HG03280 (cell line): Measurements from ENCODE around the gene NDUFB4.
"Not testable (repeated sequence)": the region's sequence is repeated elsewhere in the genome, so short reads cannot be mapped to it uniquely, and the experiment has no call there.

Experiments
- ATAC-seq: cut with Tn5 transposase; IDR thresholded peaks from one replicate; pipeline ENCODE4 v1.9.1; 2021; ENCODE audit warnings: mild to moderate bottlenecking, moderate library complexity; ENCODE audit not compliant: unreplicated experiment

NDUFB4 gene

DNA sequence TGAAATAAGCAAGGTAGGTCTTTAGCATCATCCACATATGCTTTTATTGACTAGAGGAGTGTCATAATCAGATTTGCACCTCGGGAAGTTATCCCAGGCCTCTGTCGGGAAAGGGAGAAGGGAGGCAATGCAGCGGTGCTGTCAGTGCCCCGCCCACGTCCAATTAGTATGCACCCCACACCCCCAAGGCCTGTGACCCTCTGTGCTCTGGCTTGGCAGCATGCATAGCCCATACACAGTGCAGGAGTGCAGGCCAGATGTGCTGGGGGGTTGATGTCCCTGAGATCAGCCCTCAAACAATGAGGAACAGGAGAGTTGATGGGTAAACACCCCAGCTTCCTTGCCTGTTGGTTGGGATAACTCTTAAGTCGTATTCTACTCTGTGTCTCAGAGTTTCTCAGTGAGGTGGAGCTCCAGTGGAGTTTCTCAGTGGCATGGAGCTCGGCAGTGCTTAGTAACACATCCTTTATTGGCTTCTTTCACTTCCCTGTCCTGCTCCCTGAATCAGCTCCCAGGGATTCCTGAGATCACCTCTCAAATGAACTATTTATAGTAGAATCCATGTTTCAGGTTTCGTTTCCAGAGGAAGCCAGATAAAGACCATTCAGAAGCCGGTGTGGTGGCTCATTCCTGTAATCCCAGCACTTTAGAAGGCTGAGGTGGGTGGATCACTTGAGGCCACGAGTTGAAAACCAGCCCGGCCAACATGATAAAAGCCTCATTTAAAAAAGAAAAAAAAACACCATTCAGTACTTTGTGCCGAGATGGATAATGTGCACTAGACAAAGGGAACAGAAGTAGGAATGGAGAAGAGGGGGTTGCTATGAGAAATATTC, 26.7 kb upstream of the NDUFB4 start:
- ATAC-seq, result no peak

DNA sequence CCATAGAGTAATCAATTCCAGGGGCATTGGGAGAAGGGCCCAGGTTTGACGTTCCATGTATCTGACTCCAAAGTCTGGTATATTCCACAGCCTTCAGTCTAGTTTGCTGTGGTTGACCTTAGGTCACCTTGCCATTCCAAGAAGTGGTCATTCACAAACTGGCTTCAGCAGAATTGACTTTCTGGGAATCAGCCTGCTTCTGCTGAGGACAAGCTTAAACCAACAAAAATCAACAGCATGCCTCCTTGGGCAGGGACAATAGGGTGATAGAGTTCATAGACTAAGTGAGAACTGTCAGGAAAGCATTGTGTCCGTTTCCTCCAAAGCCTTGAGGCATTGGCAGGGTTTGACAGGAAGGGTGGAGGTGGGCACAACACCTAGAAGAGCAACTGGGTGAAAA, 24.1 kb upstream of the NDUFB4 start:
- no peak for ATAC-seq

DNA sequence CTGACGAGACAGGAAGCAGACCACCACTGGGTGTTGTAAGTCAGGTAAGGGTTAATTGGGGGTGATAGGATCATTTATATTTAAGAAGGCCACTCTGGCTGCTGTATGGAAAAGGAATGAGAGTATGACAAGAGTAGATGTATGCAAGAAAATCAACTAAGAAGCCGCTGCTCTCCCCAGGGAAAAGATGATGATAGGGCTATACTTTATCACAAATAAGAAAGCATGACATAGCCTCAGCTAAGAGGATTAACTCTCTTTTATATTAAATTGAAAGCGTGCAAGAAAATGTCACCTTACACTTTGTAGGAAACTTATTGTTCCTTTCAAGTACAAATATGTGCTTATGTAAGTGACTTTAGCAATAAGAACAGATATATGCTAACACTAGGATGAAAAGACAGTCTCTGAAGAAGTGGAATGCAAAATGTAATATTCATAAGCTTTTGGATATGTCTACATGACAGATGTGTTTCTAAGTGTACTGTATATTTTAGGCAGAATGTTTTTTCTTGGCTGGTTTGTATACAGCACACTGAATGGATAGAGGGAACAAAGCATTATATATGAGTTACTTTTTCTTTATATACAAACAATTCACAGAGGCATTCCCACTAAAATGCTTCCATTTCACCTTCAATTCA, 8.7 kb upstream of the NDUFB4 start:
- no peak for ATAC-seq

DNA sequence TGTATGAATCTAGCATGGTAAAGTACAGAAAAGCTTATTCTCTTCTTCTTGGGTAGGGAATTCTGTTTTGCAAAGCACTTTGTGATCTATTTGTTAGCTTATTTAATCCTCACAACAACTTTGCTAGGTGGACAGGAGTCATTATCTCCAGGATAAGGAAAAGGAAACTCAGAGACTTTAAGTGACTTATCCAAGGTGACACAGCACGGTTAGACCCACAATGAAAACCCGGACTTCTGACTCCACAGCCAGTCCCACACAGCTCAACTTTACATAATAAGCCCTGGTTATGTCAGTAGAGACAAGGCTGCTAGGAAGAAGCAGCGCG, 384 bp upstream of the NDUFB4 start:
- no peak for ATAC-seq

DNA sequence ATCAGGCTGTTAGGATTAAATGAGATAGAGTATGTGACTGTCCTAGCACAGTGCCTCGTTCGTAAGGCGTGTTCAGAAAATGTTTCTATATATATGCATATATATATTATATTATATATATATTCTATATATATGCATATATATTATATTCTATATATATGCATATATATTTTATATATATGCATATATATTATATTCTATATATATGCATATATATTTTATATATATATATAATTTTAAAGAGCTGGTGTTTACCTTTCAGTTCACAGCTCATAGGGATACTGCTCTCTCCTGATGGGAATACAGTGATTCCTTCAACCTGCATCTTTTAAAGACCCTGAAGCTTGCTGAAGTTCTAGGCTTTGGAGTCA, 702 bp downstream of the NDUFB4 start:
- ATAC-seq, result no peak

DNA sequence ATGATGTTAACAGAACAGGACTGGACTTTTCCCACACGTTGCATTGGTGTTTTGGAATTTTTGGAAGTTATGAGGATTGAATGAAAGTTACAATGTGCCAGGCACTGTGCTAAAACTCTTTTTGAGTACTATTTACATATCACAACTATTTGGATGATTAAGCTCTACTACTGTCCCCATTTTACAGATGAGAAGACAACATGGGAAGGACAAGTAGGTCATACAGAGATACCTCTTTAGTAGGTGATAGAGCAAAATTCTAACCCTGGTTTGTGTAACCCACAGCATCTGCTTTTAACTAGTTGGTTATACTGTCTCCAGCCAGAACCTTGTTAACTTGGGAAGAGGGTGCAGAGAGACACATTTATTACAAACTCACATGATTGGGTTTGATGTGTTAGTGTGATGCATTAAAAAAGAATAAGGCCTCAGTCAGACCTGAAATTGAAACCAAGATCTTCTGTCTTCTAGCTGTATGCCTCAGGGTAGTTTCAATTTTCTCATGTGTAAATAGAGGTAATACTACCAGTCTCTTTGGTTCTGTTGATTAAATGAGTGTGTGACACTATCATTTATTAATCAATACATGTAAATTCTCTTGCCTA, 1.4 kb downstream of the NDUFB4 start:
- peak; percentile 46 for ATAC-seq

DNA sequence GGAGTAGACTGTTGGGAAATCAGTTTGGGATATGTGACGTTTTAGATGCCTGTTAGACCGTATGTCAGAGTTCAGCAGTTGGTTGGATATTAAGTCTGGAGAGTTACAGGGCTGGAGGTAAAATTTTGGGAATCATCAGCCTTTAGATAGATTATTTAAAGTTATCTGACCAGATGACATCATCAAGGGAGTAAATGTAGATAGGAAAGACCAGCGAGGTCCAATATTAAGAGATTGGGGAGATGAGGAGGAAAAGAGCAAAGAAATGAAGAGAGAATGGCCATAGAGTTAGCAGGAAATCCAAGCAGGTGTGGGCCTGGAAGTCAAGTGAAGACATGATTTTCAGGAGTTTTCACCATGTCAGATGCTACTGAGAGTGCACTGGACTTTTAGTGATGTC, 3.1 kb downstream of the NDUFB4 start:
- ATAC-seq, result no peak

DNA sequence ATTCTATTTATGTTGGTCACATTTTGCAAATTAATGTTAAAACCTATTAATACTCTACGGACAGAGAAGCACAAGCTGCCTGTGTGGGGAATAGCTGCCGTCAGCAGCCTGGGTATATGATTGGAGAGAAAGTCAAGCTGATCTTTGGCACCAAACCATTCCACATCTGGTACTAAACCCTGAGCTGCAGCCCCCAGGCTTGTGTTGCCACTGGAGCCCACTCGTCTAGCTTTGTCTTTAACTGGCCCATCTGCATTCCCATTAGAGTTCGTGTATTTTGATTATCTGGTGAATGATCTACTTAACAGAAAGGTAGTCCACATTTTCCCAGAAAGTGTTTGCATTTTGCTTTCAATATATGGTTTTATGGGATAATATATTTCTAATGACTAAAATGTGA, 5.4 kb downstream of the NDUFB4 start:
- ATAC-seq, result no peak

DNA sequence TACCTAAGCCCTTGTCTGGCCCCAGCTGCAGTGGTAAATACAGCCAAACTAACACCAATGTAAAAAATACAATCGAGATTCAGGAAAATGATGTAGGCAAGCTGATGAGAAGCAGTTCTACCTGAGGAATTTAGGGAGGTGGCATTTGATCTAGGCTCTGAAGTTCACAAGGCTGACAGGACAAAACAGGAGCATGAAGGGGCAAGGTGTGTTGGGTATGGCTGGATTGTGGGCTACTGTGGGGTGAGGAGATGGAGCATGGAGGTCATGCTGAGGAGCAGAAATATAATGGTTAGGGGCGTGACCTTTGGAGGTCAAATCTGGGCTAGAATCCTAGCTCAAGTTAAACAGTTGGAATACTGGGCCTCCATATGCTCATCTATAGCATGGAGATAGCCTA, 6.5 kb downstream of the NDUFB4 start:
- no peak for ATAC-seq

DNA sequence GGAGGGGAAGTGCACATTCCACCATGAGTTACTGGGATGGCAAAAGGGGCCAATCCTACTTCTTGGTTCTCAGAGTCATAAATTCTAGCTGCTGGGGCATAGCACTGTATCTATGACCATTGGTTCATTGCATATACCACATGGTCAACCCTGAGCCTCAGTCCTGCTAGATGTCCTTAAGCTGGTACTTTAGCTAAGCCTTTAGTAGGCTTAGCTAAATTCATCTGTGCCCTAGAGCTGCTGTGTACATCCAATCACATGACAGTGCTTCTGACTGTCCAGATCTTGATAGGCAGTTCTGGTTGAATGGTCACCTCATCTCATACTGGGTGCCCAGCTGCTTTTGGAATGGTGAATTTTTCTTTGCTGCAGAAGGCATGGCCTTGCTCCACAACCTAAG, 8.2 kb downstream of the NDUFB4 start:
- ATAC-seq, result no peak

DNA sequence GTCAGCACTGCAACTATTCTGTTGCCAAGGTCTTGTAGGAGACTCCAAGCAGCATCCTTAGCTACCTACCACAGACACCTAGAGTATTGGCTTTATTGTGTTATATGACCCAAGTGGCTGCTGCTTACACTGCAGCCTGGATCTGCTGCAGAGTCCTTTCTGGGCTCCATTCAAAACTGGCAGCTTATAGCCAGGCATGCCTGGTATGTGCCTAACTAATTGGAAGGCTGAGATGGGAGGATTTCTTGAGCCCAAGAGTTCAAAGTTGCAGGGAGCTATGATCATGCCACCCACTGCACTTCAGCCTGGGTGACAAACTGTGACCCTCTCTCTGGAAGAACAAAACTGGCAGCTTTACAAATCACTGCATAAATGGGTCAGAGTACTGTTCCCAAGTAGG, 8.6 kb downstream of the NDUFB4 start:
- ATAC-seq, result no peak

DNA sequence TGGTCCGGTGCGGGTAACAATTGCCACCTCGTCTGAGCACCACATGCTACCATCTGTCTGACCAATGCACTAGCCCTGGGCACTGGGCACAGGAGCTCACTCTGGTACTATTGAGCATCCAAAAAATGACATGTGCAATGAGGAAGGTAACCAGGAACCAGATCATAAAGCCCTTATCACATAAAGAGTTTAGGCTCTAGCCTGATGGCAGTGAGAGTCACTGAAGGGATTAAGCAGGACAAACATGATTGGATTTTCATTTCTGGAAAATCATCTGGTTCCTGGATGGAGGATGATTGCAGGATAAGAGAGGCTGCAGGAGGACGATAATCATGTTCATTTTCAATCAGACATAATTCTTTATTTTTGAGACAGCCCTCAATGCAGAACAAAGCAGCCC, 12.4 kb downstream of the NDUFB4 start:
- ATAC-seq, result no peak

DNA sequence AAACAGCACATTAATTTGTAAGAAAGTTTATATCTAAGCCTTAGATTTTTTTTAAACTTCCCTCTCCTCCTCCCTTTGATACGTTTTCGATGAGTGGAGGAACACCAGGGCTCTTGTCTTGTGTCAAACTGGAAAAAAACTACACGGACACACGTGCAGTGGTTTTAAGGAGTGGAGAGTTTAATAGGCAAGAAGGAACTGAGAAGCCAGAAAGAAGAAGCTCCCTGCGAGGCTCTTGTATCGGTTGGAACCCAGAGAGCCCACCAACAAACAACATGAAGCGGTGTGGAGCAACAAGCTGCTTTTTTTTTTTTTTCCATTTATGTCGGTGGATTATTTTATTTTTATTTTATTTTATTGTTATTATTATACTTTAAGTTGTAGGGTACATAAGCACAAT, 18.6 kb downstream of the NDUFB4 start:
- no peak for ATAC-seq

DNA sequence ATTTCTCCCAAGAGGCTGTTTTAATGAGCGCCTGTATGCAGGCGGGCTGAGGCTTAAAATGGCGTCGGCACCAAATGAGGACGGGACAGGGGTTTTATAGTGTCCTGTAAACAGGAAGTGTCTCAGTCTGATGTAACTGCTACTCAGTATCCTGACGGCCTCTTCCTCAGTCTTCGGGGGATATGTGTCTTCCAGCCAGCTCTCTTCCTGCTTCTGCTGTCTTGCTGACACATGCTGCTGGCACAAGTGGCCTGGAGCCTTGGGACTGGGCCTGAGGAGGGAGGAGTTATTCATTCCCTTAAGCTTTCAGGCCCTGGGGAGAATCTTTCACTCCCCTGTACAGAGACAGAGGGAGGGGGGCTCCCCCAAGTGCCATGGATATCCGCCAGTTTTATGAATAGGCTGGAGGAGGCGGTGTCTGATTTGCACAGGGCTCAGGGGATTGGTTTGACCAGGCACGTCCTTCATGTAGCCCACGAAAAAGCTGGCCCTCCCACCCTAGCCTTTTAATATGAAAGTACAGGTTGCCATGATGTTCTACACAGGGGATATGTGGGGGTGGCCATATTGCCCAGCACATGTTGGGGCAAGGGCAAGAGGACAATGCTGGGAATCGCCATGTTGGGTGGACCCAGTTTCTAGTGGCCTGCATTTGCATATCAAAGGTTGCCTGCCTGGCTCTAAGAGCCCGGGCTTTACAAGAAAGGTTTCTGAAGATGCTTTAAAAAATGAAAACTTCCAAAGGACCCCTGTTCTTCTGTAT, 19.9 kb downstream of the NDUFB4 start:
- no peak for ATAC-seq

DNA sequence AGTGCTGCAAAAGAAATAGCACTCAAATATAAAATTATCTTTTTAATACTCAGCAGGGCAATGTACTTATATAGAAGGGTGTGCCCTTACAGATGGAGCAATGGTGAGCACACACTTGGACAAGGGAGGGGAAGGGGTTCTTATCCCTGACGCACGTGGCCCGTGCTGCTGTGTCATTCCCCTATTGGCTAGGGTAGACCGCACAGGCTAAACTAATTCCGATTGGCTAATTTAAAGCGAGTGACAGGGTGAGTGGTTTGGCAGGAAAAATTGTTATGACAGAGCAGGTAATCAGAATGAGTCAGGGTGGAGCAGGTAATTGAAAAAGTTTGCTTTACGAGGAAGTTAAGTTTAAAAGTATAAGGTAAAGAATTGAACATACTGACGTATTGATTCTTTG, 20.6 kb downstream of the NDUFB4 start:
- ATAC-seq, result not testable (repeated sequence)

DNA sequence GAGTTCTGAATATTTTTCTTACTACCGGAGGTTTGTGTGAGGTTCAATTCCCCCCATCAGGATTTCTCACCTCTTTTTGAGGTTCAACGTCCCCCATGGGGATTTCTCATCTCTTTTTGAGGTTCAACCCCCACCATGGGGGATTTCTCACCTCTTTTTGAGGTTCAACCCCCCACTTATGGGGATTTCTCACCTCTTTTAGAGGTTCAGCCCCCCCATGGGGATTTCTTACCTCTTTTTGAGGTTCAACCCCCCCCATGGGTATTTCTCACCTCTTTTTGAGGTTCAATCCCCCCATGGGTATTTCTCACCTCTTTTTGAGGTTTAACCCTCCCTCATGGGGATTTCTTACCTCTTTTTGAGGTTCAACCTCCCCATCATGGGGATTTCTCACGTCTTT, 26.3 kb downstream of the NDUFB4 start:
- no peak for ATAC-seq

DNA sequence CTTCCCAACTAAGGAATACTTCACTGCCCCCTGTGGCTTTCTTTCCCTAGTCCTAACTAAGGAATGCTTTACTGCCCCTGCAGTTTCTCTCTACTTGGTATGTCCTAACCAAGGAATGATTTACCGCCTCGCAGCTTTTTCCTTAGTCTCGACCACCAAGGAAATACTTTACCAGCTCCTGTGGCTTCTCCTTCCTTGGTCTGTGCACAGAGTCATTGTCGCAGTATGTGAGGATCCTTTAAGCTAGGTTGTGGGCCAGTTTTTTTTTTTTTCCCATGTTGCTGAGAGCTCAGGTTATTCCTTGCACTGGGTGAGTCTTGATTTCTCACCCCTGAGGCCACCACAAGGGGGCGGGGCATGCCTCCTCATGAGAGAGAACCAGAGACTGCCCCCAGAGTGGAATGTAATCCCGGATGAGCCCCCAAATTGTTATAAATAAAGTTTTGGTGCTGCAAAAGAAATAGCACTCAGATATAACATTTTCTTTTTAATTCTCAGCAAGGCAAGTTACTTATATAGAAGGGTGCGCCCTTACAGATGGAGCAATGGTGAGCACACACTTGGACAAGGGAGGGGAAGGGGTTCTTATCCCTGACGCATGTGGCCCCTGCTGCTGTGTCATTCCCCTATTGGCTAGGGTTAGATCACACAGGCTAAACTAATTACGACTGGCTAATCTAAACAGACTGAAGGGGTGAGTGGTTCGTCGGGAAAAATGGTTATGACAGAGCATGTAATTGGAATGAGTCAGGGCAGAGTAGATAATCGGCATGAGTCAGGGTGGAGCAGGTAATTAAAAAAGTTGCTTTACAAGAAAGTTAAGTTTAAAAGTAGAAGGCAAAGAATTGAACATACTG, 27.0 kb downstream of the NDUFB4 start:
- no peak for ATAC-seq

DNA sequence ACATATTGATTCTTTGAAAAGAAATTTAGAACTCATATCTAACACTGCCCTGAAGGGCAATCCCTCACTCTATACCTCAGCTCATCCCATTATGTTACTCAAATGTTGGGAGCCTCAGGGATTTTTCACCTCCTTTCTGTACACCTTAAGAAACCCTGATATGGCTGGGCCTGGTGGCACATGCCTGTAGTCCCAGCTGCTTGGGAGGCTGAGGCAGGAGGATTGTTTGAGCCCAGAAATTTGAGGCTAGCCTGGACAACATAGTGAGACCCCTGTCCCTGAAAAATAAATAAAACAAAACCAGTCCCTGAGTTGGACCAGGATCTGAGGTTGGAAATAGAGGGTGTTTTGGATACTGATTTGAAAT, 27.6 kb downstream of the NDUFB4 start:
- no peak for ATAC-seq

DNA sequence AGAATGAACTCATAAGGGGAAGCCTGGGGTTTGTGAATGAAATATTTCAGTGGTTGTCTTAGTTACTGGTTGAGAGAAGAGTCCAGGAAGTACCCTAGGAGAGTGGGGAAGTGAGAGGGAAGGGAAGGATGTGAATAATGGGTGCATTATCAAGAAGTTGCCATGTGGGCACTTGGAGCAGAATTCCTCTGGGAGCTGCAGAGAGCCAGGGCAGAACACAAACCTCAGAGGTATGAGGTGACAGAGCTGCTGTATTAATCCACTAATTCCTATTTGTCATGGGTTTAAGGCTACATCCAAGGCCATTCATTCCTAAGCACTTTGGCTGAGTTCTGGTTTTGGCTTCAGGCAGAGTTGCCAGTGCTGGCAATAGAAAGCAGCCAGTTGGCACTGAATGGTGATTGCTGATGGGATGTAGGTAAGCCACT, 29.0 kb downstream of the NDUFB4 start:
- ATAC-seq, result no peak

DNA sequence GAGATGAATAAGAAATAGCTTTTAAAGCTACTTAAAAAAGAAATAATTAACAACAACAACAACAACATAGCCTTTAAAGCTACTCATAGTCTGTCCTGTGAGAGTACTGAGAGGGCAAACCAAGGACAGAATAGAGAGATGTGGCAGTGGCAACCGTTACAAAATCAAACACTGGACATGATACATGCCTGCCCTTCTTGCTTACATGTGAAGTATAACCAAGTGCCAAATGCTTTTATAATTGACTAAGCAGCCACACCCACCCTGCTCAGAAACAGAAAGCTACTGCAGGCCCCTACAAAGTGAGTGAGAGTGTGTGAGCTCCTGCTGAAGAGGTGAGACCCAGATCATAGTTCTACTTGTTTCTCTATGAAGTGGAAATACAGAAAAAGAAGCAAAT, 38.4 kb downstream of the NDUFB4 start:
- no peak for ATAC-seq
